H1 (cell line): Measurements from ENCODE around the gene PHETA1. TPM values are rescaled to one million over a fixed set of nuclear protein-coding genes. Genes with fewer than 3 reads are reported as not detected.

Experiments
- CTCF ChIA-PET: fragments of 300-600 bp; sonication (Branson Sonifier 250); formaldehyde crosslinking; loops from one replicate; lab custom pipeline; 2021; ENCODE audit not compliant: partially characterized antibody; lab: Charles Lee
- POLR2A ChIA-PET: fragments of 300-600 bp; sonication (Branson Sonifier 250); formaldehyde crosslinking; loops from one replicate; lab custom pipeline; 2021; ENCODE audit warnings: inconsistent platforms; ENCODE audit not compliant: partially characterized antibody; lab: Charles Lee
- DNase-seq, 2 experiments: peaks; one replicate each; pipeline versions ENCODE4 v3.0.0 to v3.0.0-alpha.2; 2010 to 2022; ENCODE audit warnings: low spot score in 2 of 2, low read depth in 1 of 2, mixed read lengths in 1 of 2
- FAIRE-seq: peaks from 2 replicates; lab custom pipeline; 2011; peaks lifted over from hg19 to GRCh38; lab: Jason Lieb, UNC
- H2AFZ ChIP-seq: 2 replicates; pipeline ENCODE4 v1.8.1; 2012; ENCODE audit warnings: low read length, inconsistent platforms
- H2AK5ac ChIP-seq: 2 replicates; pipeline ENCODE4 v1.6.1; 2013; ENCODE audit warnings: low read depth, low read length
- H2BK120ac ChIP-seq: replicated peaks from 2 replicates; pipeline ENCODE3; 2013; ENCODE audit warnings: low read depth, low read length, inconsistent platforms
- H2BK12ac ChIP-seq: 2 replicates; pipeline ENCODE4 v1.6.1; 2013; ENCODE audit warnings: low read depth, low read length
- H2BK15ac ChIP-seq: 2 replicates; pipeline ENCODE4 v1.6.1; 2013; ENCODE audit warnings: low read length
- H2BK20ac ChIP-seq: 2 replicates; pipeline ENCODE4 v1.6.1; 2013; ENCODE audit warnings: low read length
- H2BK5ac ChIP-seq: 2 replicates; pipeline ENCODE4 v1.6.1; 2013; ENCODE audit warnings: low read depth, low read length
- H3K14ac ChIP-seq: 2 replicates; pipeline ENCODE4 v1.6.1; 2013; ENCODE audit warnings: inconsistent platforms; ENCODE audit not compliant: insufficient read length
- H3K18ac ChIP-seq: 2 replicates; pipeline ENCODE4 v1.6.1; 2013; ENCODE audit warnings: low read length; ENCODE audit errors: extremely low read depth
- H3K23ac ChIP-seq: 2 replicates; pipeline ENCODE4 v1.6.1; 2013; ENCODE audit warnings: inconsistent platforms; ENCODE audit not compliant: insufficient read length
- H3K23me2 ChIP-seq: 2 replicates; pipeline ENCODE4 v1.6.1; 2013; ENCODE audit warnings: low read depth, low read length
- H3K27ac ChIP-seq: 2 replicates; pipeline ENCODE4 v1.6.1; 2011; ENCODE audit warnings: low read depth, low read length, inconsistent platforms
- H3K27me3 ChIP-seq, 4 experiments: replicated peaks in 1 of 4; 1 replicate in 1 of 4; 2 replicates in 3 of 4; pipeline versions ENCODE4 v1.6.1 to v1.8.1; 2011 to 2013; ENCODE audit warnings: low read length in 3 of 4, mild to moderate bottlenecking in 3 of 4, inconsistent platforms in 2 of 4, mixed read lengths in 2 of 4, moderate library complexity in 1 of 4; ENCODE audit not compliant: control insufficient read depth in 3 of 4, insufficient read depth in 3 of 4; ENCODE audit errors: extremely low read depth in 1 of 4
- H3K36me3 ChIP-seq, 4 experiments: 2 replicates each; pipeline versions ENCODE4 v1.6.1 to v1.8.1; 2011 to 2013; ENCODE audit warnings: mild to moderate bottlenecking in 4 of 4, low read length in 3 of 4, moderate library complexity in 2 of 4, control low read depth in 1 of 4, inconsistent platforms in 1 of 4; ENCODE audit not compliant: insufficient read depth in 4 of 4, control insufficient read depth in 2 of 4
- H3K4ac ChIP-seq: replicated peaks from 2 replicates; pipeline ENCODE3; 2013; ENCODE audit warnings: low read length, low read depth, mixed read lengths, inconsistent platforms; ENCODE audit not compliant: insufficient read length
- H3K4me1 ChIP-seq, 4 experiments: replicated peaks in 1 of 4; 1 replicate in 1 of 4; 2 replicates in 3 of 4; pipeline versions ENCODE4 v1.6.1 to v1.8.1; 2011 to 2013; ENCODE audit warnings: low read length in 3 of 4, inconsistent platforms in 2 of 4, mixed read lengths in 1 of 4; ENCODE audit not compliant: insufficient read depth in 4 of 4, control insufficient read depth in 3 of 4
- H3K4me2 ChIP-seq, 2 experiments: 2 replicates each; pipeline versions ENCODE4 v1.6.1 to v1.8.1; 2011 to 2013; ENCODE audit warnings: low read depth in 2 of 2, low read length in 2 of 2, control low read depth in 1 of 2, inconsistent platforms in 1 of 2, mild to moderate bottlenecking in 1 of 2; ENCODE audit not compliant: insufficient read depth in 1 of 2
- H3K4me3 ChIP-seq, 4 experiments: fragments of 200-600, 300-600 bp in 1 of 4; sonication (generic), shearing (Covaris generic), sonication (Bioruptor Twin) in 1 of 4; 2 replicates each; pipeline versions ENCODE4 v1.5.1 to v1.8.1; 2011 to 2016; ENCODE audit warnings: low read length in 4 of 4, low read depth in 3 of 4, control low read depth in 2 of 4, inconsistent platforms in 2 of 4, mild to moderate bottlenecking in 2 of 4, mixed read lengths in 1 of 4, moderate library complexity in 1 of 4; ENCODE audit not compliant: insufficient read depth in 2 of 4; ENCODE audit errors: extremely low read depth in 1 of 4
- H3K56ac ChIP-seq: replicated peaks from 2 replicates; pipeline ENCODE3; 2013; ENCODE audit warnings: low read depth, mild to moderate bottlenecking, mixed read lengths, low read length, inconsistent platforms; ENCODE audit not compliant: insufficient read length
- H3K79me1 ChIP-seq: 2 replicates; pipeline ENCODE4 v1.6.1; 2013; ENCODE audit warnings: low read depth, low read length, control low read depth
- H3K79me2 ChIP-seq, 2 experiments: 2 replicates each; pipeline versions ENCODE4 v1.6.1 to v1.8.1; 2012 to 2013; ENCODE audit warnings: low read length in 2 of 2, mild to moderate bottlenecking in 2 of 2, inconsistent platforms in 1 of 2; ENCODE audit not compliant: insufficient read depth in 2 of 2, control insufficient read depth in 1 of 2
- H3K9ac ChIP-seq, 4 experiments: replicated peaks in 1 of 4; 1 replicate in 1 of 4; 2 replicates in 3 of 4; pipeline versions ENCODE4 v1.6.1 to v1.8.1; 2011 to 2013; ENCODE audit warnings: low read depth in 3 of 4, low read length in 3 of 4, control low read depth in 2 of 4, mild to moderate bottlenecking in 2 of 4, moderate library complexity in 2 of 4, inconsistent platforms in 1 of 4; ENCODE audit errors: extremely low read depth in 1 of 4
- H3K9me3 ChIP-seq, 2 experiments: 2 replicates each; pipeline versions ENCODE4 v1.6.1 to v1.8.1; 2012 to 2013; ENCODE audit warnings: mild to moderate bottlenecking in 2 of 2, moderate library complexity in 2 of 2, control low read depth in 1 of 2, inconsistent platforms in 1 of 2, low read depth in 1 of 2, low read length in 1 of 2, mixed read lengths in 1 of 2; ENCODE audit not compliant: insufficient read depth in 2 of 2
- H4K20me1 ChIP-seq, 2 experiments: replicated peaks in 1 of 2; 2 replicates each; pipeline versions ENCODE3 to v1.8.1; 2011 to 2013; ENCODE audit warnings: inconsistent platforms in 2 of 2, low read length in 2 of 2, mild to moderate bottlenecking in 1 of 2; ENCODE audit not compliant: insufficient read depth in 2 of 2, control insufficient read depth in 1 of 2
- H4K5ac ChIP-seq: 2 replicates; pipeline ENCODE4 v1.6.1; 2013; ENCODE audit warnings: low read length, low read depth, mixed read lengths, inconsistent platforms; ENCODE audit not compliant: insufficient read length
- H4K8ac ChIP-seq: 2 replicates; pipeline ENCODE4 v1.8.0; 2013; ENCODE audit warnings: mild to moderate bottlenecking, moderate library complexity, low read length, inconsistent platforms; ENCODE audit not compliant: insufficient read depth; ENCODE audit errors: extremely low read depth
- H4K91ac ChIP-seq: replicated peaks from 2 replicates; pipeline ENCODE3; 2013; ENCODE audit warnings: low read length, mixed read lengths, inconsistent platforms; ENCODE audit not compliant: insufficient read length
- BRCA1 ChIP-seq: IDR thresholded peaks from 2 replicates; pipeline ENCODE4 v1.6.1; 2012; ENCODE audit warnings: low read depth, low read length, improper control_type of control experiment
- CBX8 ChIP-seq: fragments of 300-800, 300-1000 bp; sonication (generic); IDR thresholded peaks from 2 replicates; pipeline ENCODE4 v1.7.1; 2016; ENCODE audit warnings: low read depth, low read length, borderline replicate concordance
- CREB1 ChIP-seq: IDR thresholded peaks from 2 replicates; pipeline ENCODE4 v1.6.1; 2012; ENCODE audit warnings: inconsistent platforms
- EGR1 ChIP-seq: IDR thresholded peaks from 2 replicates; pipeline ENCODE4 v1.6.1; 2011; ENCODE audit warnings: low read depth, low read length, borderline replicate concordance
- KDM5A ChIP-seq: fragments of 200-600 bp; IDR thresholded peaks from 2 replicates; pipeline ENCODE4 v1.7.1; 2012; ENCODE audit warnings: mild to moderate bottlenecking, low read length, inconsistent platforms, mixed read lengths
- MAX ChIP-seq: IDR thresholded peaks from 2 replicates; pipeline ENCODE4 v1.6.1; 2012; ENCODE audit warnings: inconsistent platforms
- NANOG ChIP-seq: IDR thresholded peaks from 2 replicates; pipeline ENCODE4 v1.6.1; 2011; ENCODE audit warnings: low read length, low read depth, mild to moderate bottlenecking, inconsistent platforms; ENCODE audit not compliant: insufficient read depth, poor library complexity, severe bottlenecking
- POLR2AphosphoS5 ChIP-seq: IDR thresholded peaks from 2 replicates; pipeline ENCODE4 v1.6.1; 2011; ENCODE audit warnings: low read depth, low read length
- POU5F1 ChIP-seq: IDR thresholded peaks from 2 replicates; pipeline ENCODE4 v1.6.1; 2011; ENCODE audit warnings: low read depth, mild to moderate bottlenecking, low read length, moderate library complexity
- SIN3A ChIP-seq, 2 experiments: IDR thresholded peaks in 1 of 2; conservative IDR thresholded peaks in 1 of 2; 2 replicates each; pipeline ENCODE4 v1.6.1; 2011 to 2012; ENCODE audit warnings: low read length in 2 of 2, improper control_type of control experiment in 1 of 2, low read depth in 1 of 2, mild to moderate bottlenecking in 1 of 2
- SIRT6 ChIP-seq: IDR thresholded peaks from one replicate; pipeline ENCODE4 v1.7.1; 2012; ENCODE audit warnings: low read length, inconsistent platforms
- SIX5 ChIP-seq: IDR thresholded peaks from 2 replicates; pipeline ENCODE4 v1.6.1; 2011; ENCODE audit warnings: mild to moderate bottlenecking, low read depth, low read length
- SP1 ChIP-seq: IDR thresholded peaks from 2 replicates; pipeline ENCODE4 v1.6.1; 2011; ENCODE audit warnings: low read depth, low read length
- TEAD4 ChIP-seq: IDR thresholded peaks from 2 replicates; pipeline ENCODE4 v1.6.1; 2012; ENCODE audit warnings: low read depth, low read length, inconsistent platforms, mixed read lengths
- WGBS, 2 experiments: shearing (Covaris generic) in 1 of 2; methylation state at CpG; one replicate each; pipeline versions ENCODE4 v1.1.6 to v1.1.7; 2013 to 2015; ENCODE audit warnings: low lambda C conversion rate in 2 of 2, mixed read lengths in 2 of 2, inconsistent platforms in 1 of 2, low coverage in 1 of 2, missing lambda C conversion rate in 1 of 2; ENCODE audit not compliant: insufficient replicate concordance in 2 of 2, insufficient coverage in 1 of 2, insufficient read length in 1 of 2; ENCODE audit errors: extremely low coverage in 1 of 2, missing lambda C conversion rate in 1 of 2; 5-methylcytosine and 5-hydroxymethylcytosine counted together
- polyA plus RNA-seq, 7 experiments: library from polyadenylated mRNA; depleted of rRNA in 3 of 7; stranded (reverse) in 5 of 7; unstranded in 2 of 7; fragments of >200 nt in 5 of 7; fragments of 200-250 nt in 2 of 7; gene quantifications; 1 replicate in 5 of 7; 2 replicates in 1 of 7; 4 replicates in 1 of 7; pipeline versions ENCODE4 v1.2.1 to v1.2.3, GENCODE V29; 2011 to 2013; ENCODE audit warnings: missing spikeins in 2 of 7, mixed read lengths in 2 of 7
- total RNA-seq: library from RNA; stranded (reverse); fragmentation: NEBNext Ultra II Directional; extraction: Animal tissue kit (Norgen Biotek cat#: 25700); gene quantifications from 2 replicates; pipeline ENCODE4 v1.2.1, GENCODE V29; 2021

Gene PHETA1
- total and polyA plus RNA-seq, 2 of the 8 experiments (the other 6 are each of a cell fraction or from before 2014, with no cell fraction given) = 5.2 to 12.3 TPM

DNA sequence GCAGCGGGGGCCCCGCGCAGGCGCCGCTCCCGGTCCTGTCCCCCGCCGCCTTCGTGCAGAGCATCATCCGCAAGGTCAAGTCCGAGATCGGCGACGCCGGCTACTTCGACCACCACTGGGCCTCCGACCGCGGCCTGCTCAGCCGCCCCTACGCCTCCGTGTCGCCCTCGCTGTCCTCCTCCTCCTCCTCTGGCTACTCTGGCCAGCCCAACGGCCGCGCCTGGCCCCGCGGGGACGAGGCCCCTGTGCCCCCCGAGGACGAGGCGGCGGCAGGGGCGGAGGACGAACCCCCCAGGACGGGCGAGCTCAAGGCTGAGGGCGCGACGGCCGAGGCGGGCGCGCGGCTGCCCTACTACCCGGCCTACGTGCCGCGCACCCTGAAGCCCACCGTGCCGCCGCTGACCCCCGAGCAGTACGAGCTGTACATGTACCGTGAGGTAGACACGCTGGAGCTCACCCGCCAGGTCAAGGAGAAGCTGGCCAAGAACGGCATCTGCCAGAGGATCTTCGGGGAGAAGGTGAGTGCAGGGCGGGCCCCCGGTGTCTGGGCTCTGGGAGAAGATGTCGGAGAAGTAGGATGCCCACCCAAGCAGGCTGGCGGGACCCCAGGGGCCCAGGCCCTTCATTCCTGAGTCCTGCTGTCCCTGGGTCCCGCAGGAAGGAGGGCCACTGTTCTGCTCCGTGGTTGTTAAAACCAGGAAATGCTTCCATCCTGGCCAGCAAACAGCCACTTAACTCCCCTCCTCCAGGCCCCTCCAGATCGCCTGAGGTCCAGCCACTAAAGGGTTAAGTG lies 48.4 kb downstream of the PHETA1 start:
- Histone ChIP-seq H3K79me1 (no peaks in the 10 kb centered on the region), H3K79me2 (no peaks in the 10 kb centered on the region), H2AFZ (no peak overlapping the region), H3K56ac (no peak overlapping the region), H3K14ac (no peak overlapping the region), H2BK15ac (no peak overlapping the region), H2BK12ac (no peak overlapping the region), H3K9me3 (peaks cover 0 to 3% of the 10 kb centered on the region in 2 experiments; a peak in 1 of 4 replicates), H3K4me3 (no peak overlapping the region), H3K4ac (no peak overlapping the region), H3K18ac (no peak overlapping the region), H3K9ac (no peak overlapping the region), H3K27me3 (no peaks in the 10 kb centered on the region), H2AK5ac (no peak overlapping the region), H3K4me2 (no peak overlapping the region), H4K20me1 (no peaks in the 10 kb centered on the region), H3K27ac (no peak overlapping the region), H4K5ac (no peak overlapping the region), H3K36me3 (peaks cover 0 to 7% (median 0%) of the 10 kb centered on the region in 4 experiments; a peak in 1 of 8 replicates), H3K23me2 (no peaks in the 10 kb centered on the region), H3K4me1 (no peaks in the 10 kb centered on the region), H2BK20ac (no peak overlapping the region), H3K23ac (no peak overlapping the region), H2BK5ac (no peak overlapping the region), H4K8ac (no peak overlapping the region), H2BK120ac (no peak overlapping the region), H4K91ac (no peak overlapping the region)
- DNase-seq = no peak
- FAIRE-seq = no peak
- ChIA-PET POLR2A (interaction anchor here (1.5 kb wide), 1 partner anchor 10 kb away, joined by 3 read pairs; no protein-coding TSS in a partner anchor), CTCF (interaction anchor here (0.6 kb wide), 1 partner anchor 8 kb away, joined by 5 read pairs; no protein-coding TSS in a partner anchor)
- WGBS, 2 experiments = 92% methylated on average over 50 of the region's 67 CpGs; no CpG with 5 or more reads in 1 of the 2 experiments
- TF ChIP-seq EGR1 (no peak), CBX8 (no peak), SP1 (no peak), SIRT6 (no peak), KDM5A (no peak), TEAD4 (no peak), POU5F1 (no peak), BRCA1 (no peak), POLR2AphosphoS5 (no peak), NANOG (no peak), SIN3A (conservative IDR thresholded peaks at IDR 0.05 in 1 of 2, IDR thresholded peaks at IDR 0.05 in 1 of 2; ENCODE audit: low read depth in 1 of 2, low read length in 2 of 2) (no peak), MAX (no peak), SIX5 (no peak), CREB1 (no peak)
